ENCODE measurements around the gene HCLS1.

DNA sequence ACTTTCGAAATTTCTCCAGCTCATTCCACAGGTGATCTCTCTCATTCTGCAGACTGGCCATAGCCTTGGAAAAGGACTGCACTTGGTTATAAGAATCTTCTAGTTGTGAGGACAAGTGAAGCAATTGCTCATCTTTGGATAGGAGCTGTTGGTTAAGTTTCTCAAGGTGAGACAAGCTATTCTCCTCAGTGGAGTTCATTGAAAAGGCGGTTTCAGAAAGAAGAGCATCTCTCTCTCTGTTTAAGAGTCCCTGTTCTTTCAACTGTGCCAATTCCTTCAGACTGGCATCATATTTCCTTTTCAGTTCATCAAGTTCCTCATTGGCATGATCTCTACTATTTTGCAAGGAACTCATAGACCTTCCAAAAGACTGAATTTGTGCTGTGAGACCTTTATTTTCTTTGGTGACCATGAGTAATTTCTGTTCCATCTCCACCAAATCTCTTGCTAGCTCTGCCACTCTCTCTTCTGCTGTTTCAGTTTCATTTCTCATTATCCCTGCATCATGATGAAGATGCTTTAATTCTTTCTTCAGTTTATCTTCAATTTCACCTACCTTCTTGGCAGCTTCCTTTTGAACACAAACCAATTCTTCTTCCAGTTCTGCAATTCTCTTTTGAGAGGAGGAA is 30.2 kb upstream of the HCLS1 start:
- TF ChIP-seq CTCF (IDR thresholded peaks at IDR 0.05) (no peak), ZFX (IDR thresholded peaks at IDR 0.05; ENCODE audit: borderline replicate concordance) (no peak)
